Mucosa of descending colon (tissue), 3 donors: Measurements from ENCODE around the gene CTDSPL. TPM values are rescaled to one million over a fixed set of nuclear protein-coding genes. Genes with fewer than 3 reads are reported as not detected.

Experiments used
- ATAC-seq: fragments of 200-7000 bp; cut with Tn5 transposase; one replicate; pipeline ENCODE4 v1.9.1; 2020; ENCODE audit warnings: mild to moderate bottlenecking, moderate library complexity
- DNase-seq, 3 donors: peaks; one replicate each; pipeline ENCODE4 v3.0.0-alpha.2; 2020
- H3K36me3 ChIP-seq: fragments of 200-600 bp; one replicate; pipeline ENCODE4 v1.8.0; 2021; ENCODE audit warnings: low read depth, mild to moderate bottlenecking
- H3K4me1 ChIP-seq: fragments of 200-600 bp; one replicate; pipeline ENCODE4 v1.8.0; 2021; ENCODE audit warnings: low read depth, mild to moderate bottlenecking
- H3K4me3 ChIP-seq: fragments of 200-600 bp; one replicate; pipeline ENCODE4 v1.8.0; 2021; ENCODE audit warnings: mild to moderate bottlenecking
- H3K9me3 ChIP-seq: fragments of 200-600 bp; one replicate; pipeline ENCODE4 v1.8.0; 2021; ENCODE audit warnings: mild to moderate bottlenecking
- CTCF ChIP-seq: fragments of 200-600 bp; IDR thresholded peaks from one replicate; pipeline ENCODE4 v1.8.0; 2022; ENCODE audit warnings: antibody characterized with exemption, mild to moderate bottlenecking
- intact Hi-C, 2 donors: fragments of 100-400 bp; cut with DNase I in 1 of 2; cut with micrococcal nuclease in 1 of 2; formaldehyde crosslinking; loops; one replicate each; pipeline versions ENCODE4 v1.11.0 to v1.11.1; 2022; cut with DNase I, micrococcal nuclease
- total RNA-seq, 3 donors: library from RNA; stranded (reverse); fragmentation: NEBNext Ultra II Directional in 2 of 3; extraction: Animal tissue kit (Norgen Biotek cat#: 25700) in 2 of 3; gene quantifications; one replicate each; pipeline versions ENCODE4 v1.2.1 to v1.2.4, GENCODE V29; 2021 to 2023
- donor health status: DM: no; HTN: no; CAD: no; lungs with moderate emphysema.
- donor health status: DM: no; HTN: no; CAD: no.
- donor health status: DM: no; HTN: yes; CAD: no.

CTDSPL gene
- total RNA-seq, 3 donors from 2014 or later, result 59.1 to 89.7 (median 88.1) TPM

GRCh38 chr3:37885814-37886213 lies 24.1 kb downstream of the CTDSPL start:
- no peak for TF ChIP-seq CTCF
- Histone ChIP-seq H3K9me3 (no peaks in the 10 kb centered on the region), H3K4me1 (no peaks in the 10 kb centered on the region), H3K36me3 (no peaks in the 10 kb centered on the region), H3K4me3 (no peak overlapping the region)
- intact Hi-C loops, result no loop called here
- DNase-seq (no peak), ATAC-seq (no peak)

GRCh38 chr3:37886395-37886794 lies 24.7 kb downstream of the CTDSPL start:
- no peak for DNase-seq
- ATAC-seq, result no peak
- Histone ChIP-seq H3K4me1 (no peaks in the 10 kb centered on the region), H3K36me3 (no peaks in the 10 kb centered on the region), H3K4me3 (no peak overlapping the region), H3K9me3 (no peaks in the 10 kb centered on the region)
- intact Hi-C loops, result no loop called here
- TF ChIP-seq CTCF, result no peak

GRCh38 chr3:37887062-37887461 lies 25.4 kb downstream of the CTDSPL start:
- no peak for DNase-seq
- H3K4me3 ChIP-seq, result no peak overlapping the region
- H3K4me1 ChIP-seq, result no peaks in the 10 kb centered on the region
- H3K36me3 ChIP-seq, result no peaks in the 10 kb centered on the region
- no peak for TF ChIP-seq CTCF
- intact Hi-C loops, result no loop called here
- no peak for ATAC-seq
- no peaks in the 10 kb centered on the region for H3K9me3 ChIP-seq

GRCh38 chr3:37887824-37888223 lies 26.1 kb downstream of the CTDSPL start:
- DNase-seq (no peak), ATAC-seq (no peak)
- intact Hi-C loops, result no loop called here
- TF ChIP-seq CTCF, result no peak
- no peaks in the 10 kb centered on the region for H3K9me3 ChIP-seq
- no peak overlapping the region for H3K4me3 ChIP-seq
- peaks cover 6% of the 10 kb centered on the region for H3K4me1 ChIP-seq
- H3K36me3 ChIP-seq, result no peaks in the 10 kb centered on the region

- Histone ChIP-seq H3K4me1 (peaks cover 12% of the 10 kb centered on the region), H3K9me3 (no peaks in the 10 kb centered on the region), H3K36me3 (no peaks in the 10 kb centered on the region), H3K4me3 (no peak overlapping the region)
- ATAC-seq (no peak), DNase-seq (no peak)
- no peak for TF ChIP-seq CTCF
- intact Hi-C loops, result no loop called here
Measured at GRCh38 chr3:37888421-37888820, 26.7 kb downstream of the CTDSPL start.

- H3K4me1 ChIP-seq, result peaks cover 16% of the 10 kb centered on the region
- no peak for DNase-seq
- TF ChIP-seq CTCF, result no peak
- intact Hi-C loops, result no loop called here
- no peak for ATAC-seq
- no peaks in the 10 kb centered on the region for H3K36me3 ChIP-seq
- no peak overlapping the region for H3K4me3 ChIP-seq
- no peaks in the 10 kb centered on the region for H3K9me3 ChIP-seq
Measured at GRCh38 chr3:37890522-37890921, 28.8 kb downstream of the CTDSPL start.
